CD4-positive, alpha-beta T cell treated with Interleukin-2 at 100 ng/mL for 4 hours (primary cell): Measurements from ENCODE around the gene ZNF736.
"Not testable (repeated sequence)": the region's sequence is repeated elsewhere in the genome, so short reads cannot be mapped to it uniquely, and the experiment has no call there.

Experiments
- DNase-seq: peaks from one replicate; pipeline ENCODE4 v3.0.0-alpha.2; 2020; ENCODE audit warnings: low spot score

Gene ZNF736

GRCh38 chr7:64313740-64314491 is at the start of gene ZNF736:
ZNF736 (plus strand) TSS chr7:64313961; CDS start chr7:64314151, 190 bp downstream.
- DNase-seq: peak; percentile 94

- DNase-seq: no peak
Observed at GRCh38 chr7:64266341-64266919, 47.3 kb upstream of the ZNF736 start.

- no peak for DNase-seq
Observed at GRCh38 chr7:64277630-64278029, 36.1 kb upstream of the ZNF736 start.

GRCh38 chr7:64294701-64295420 is 18.9 kb upstream of the ZNF736 start:
- no peak for DNase-seq

GRCh38 chr7:64297418-64297817 is 16.3 kb upstream of the ZNF736 start:
- DNase-seq: not testable (repeated sequence)

GRCh38 chr7:64300641-64301405 is 12.9 kb upstream of the ZNF736 start:
- DNase-seq: no peak

- peak; percentile 96 for DNase-seq
Observed at GRCh38 chr7:64307254-64308015, 6.3 kb upstream of the ZNF736 start.

GRCh38 chr7:64308016-64308270 is 5.8 kb upstream of the ZNF736 start:
- DNase-seq: no peak

- DNase-seq: no peak
Observed at GRCh38 chr7:64310426-64310825, 3.3 kb upstream of the ZNF736 start.

- no peak for DNase-seq
Observed at GRCh38 chr7:64312826-64313225, 935 bp upstream of the ZNF736 start.

GRCh38 chr7:64314566-64314965 is 805 bp downstream of the ZNF736 start:
- no peak for DNase-seq

- DNase-seq: not testable (repeated sequence)
Observed at GRCh38 chr7:64316031-64316742, 2.4 kb downstream of the ZNF736 start.

- DNase-seq: no peak
Observed at GRCh38 chr7:64320547-64321513, 7.1 kb downstream of the ZNF736 start.

- DNase-seq: not testable (repeated sequence)
Observed at GRCh38 chr7:64324166-64324565, 10.4 kb downstream of the ZNF736 start.

GRCh38 chr7:64348713-64349210 is 35.0 kb downstream of the ZNF736 start:
- DNase-seq: not testable (repeated sequence)

GRCh38 chr7:64359543-64359942 is 45.8 kb downstream of the ZNF736 start:
- no peak for DNase-seq

GRCh38 chr7:64371116-64371515 is 57.4 kb downstream of the ZNF736 start:
- no peak for DNase-seq

GRCh38 chr7:64373017-64373416 is 59.3 kb downstream of the ZNF736 start:
- no peak for DNase-seq

GRCh38 chr7:64400401-64400800 is 86.6 kb downstream of the ZNF736 start:
- DNase-seq: no peak
